ENCODE results near the gene MAP1LC3B2. TPM values are rescaled to one million over a fixed set of nuclear protein-coding genes. Genes with fewer than 3 reads are reported as not detected.

Gene MAP1LC3B2
- total and polyA plus RNA-seq, 10 of the 15 experiments (the other 5 are each of a cell fraction or from before 2014, with no cell fraction given) = 0.23 to 2.7 (median 0.72) TPM; not detected in 3

GRCh38 chr12:116595672-116596071 lies 36.5 kb downstream of the MAP1LC3B2 start (continued):
- no peak for TF ChIP-seq POLR2AphosphoS2 (IDR thresholded peaks at IDR 0.05; ENCODE audit: low read depth, low read length)
- no peak for TF ChIP-seq STAT1 (conservative IDR thresholded peaks at IDR 0.05)
- TF ChIP-seq NFYB (IDR thresholded peaks at IDR 0.05; ENCODE audit: insufficient read depth, low read depth, low read length) = no peak
- TF ChIP-seq POLR2AphosphoS5 (IDR thresholded peaks at IDR 0.05; ENCODE audit: low read length) = no peak
- TF ChIP-seq HCFC1 (IDR thresholded peaks at IDR 0.05; ENCODE audit: low read length) = no peak
- TF ChIP-seq RB1 (IDR thresholded peaks at IDR 0.05; ENCODE audit: borderline replicate concordance) = no peak
- no peak for TF ChIP-seq WRNIP1 (IDR thresholded peaks at IDR 0.05; ENCODE audit: borderline replicate concordance, low read depth, low read length)
- no peak for TF ChIP-seq ZBTB40 (IDR thresholded peaks at IDR 0.05; ENCODE audit: borderline replicate concordance)

GRCh38 chr12:116597886-116598285 lies 38.7 kb downstream of the MAP1LC3B2 start:
- Histone ChIP-seq H3K4me2 (ENCODE audit: control insufficient read depth, insufficient read depth) (no peak overlapping the region), H3K27me3 (replicated peaks in 1 of 2; ENCODE audit: control insufficient read depth in 2 of 2, insufficient read depth in 2 of 2, low read length in 1 of 2) (no peaks in the 10 kb centered on the region), H3K36me3 (ENCODE audit: control insufficient read depth in 2 of 2, insufficient read depth in 2 of 2, low read length in 1 of 2) (no peaks in the 10 kb centered on the region), H3K9me3 (replicated peaks; ENCODE audit: control insufficient read depth, insufficient read depth, low read length) (no peaks in the 10 kb centered on the region), H3K27ac (ENCODE audit: control insufficient read depth, insufficient read depth) (no peak overlapping the region), H3K4me3 (no peak overlapping the region), H3K4me1 (ENCODE audit: control insufficient read depth, insufficient read depth, low read length) (peaks cover 3% of the 10 kb centered on the region; the same call in 1 of the 2 replicates), H2AFZ (ENCODE audit: control insufficient read depth, low read depth, low read length) (no peak overlapping the region), H3K79me2 (ENCODE audit: control insufficient read depth, insufficient read depth, low read length) (no peaks in the 10 kb centered on the region), H4K20me1 (ENCODE audit: control insufficient read depth, insufficient read depth) (no peaks in the 10 kb centered on the region), H3K9ac (ENCODE audit: control insufficient read depth, insufficient read depth, low read length) (no peak overlapping the region)
- 75% methylated on average over 1 of the region's 1 CpG for WGBS (ENCODE audit: insufficient coverage, insufficient replicate concordance, low lambda C conversion rate, missing lambda C conversion rate)
- RAD21 ChIA-PET (ENCODE audit: unreplicated experiment) = interaction anchor here (1.6 kb wide), 1 partner anchor 37 kb away, joined by 7 read pairs; the partner anchor contains the start of gene MAP1LC3B2
- TF ChIP-seq MEF2B (IDR thresholded peaks at IDR 0.05; ENCODE audit: partially characterized antibody, poor library complexity, severe bottlenecking) (no peak), PKNOX1 (IDR thresholded peaks at IDR 0.05) (no peak)
- ATAC-seq (no peak), FAIRE-seq (no peak), DNase-seq (ENCODE audit: low read depth, low spot score) (no peak)
- POLR2A ChIA-PET = no interaction called here
- SMC1A ChIA-PET (ENCODE audit: uncharacterized antibody, unreplicated experiment) = no interaction called here
- intact Hi-C loops (cut with micrococcal nuclease; ENCODE audit: unreplicated experiment) (no loop called here), in situ Hi-C loops (cut with MboI) (loop anchor here (10.0 kb wide), 1 partner anchor 593 kb away; no protein-coding TSS in a partner anchor)
- BruUV-seq (replicated peaks) = no TSS peak
- CTCF ChIA-PET = interaction anchor here (0.8 to 1.1 kb wide), 2 partner anchors 8 to 600 kb away, joined by 3 read pairs; no protein-coding TSS in a partner anchor
